Liver (tissue), 3 donors: ENCODE measurements around the gene U2AF2.

Experiments used
- FOXA2 ChIP-seq: IDR thresholded peaks from 2 replicates; pipeline ENCODE4 v1.6.1; 2016; ENCODE audit warnings: antibody characterized with exemption
- JUND ChIP-seq, 2 donors: IDR thresholded peaks; 2 replicates each; pipeline ENCODE4 v1.6.1; 2016; ENCODE audit warnings: antibody characterized with exemption in 2 of 2
- SP1 ChIP-seq: IDR thresholded peaks from 2 replicates; pipeline ENCODE4 v1.6.1; 2018; ENCODE audit warnings: antibody characterized with exemption, mild to moderate bottlenecking
- TAF1 ChIP-seq: conservative IDR thresholded peaks from 2 replicates; pipeline ENCODE4 v1.6.1; 2016; ENCODE audit warnings: antibody characterized with exemption, mild to moderate bottlenecking
- TF ChIP-seq, protein P1 (sequence below): fragments of 150-350 bp; IDR thresholded peaks from 2 replicates; pipeline ENCODE4 v1.5.1; 2017; ENCODE audit warnings: improper control_type of control experiment, low read depth, low read length; ENCODE audit not compliant: missing input control
- TF ChIP-seq, protein P2 (sequence below): IDR thresholded peaks from 2 replicates; pipeline ENCODE4 v1.6.1; 2016; ENCODE audit warnings: antibody characterized with exemption, mild to moderate bottlenecking
- TF ChIP-seq, protein P3 (sequence below): IDR thresholded peaks from 2 replicates; pipeline ENCODE4 v1.6.1; 2016; ENCODE audit warnings: antibody characterized with exemption
- donor health status: healthy.
- donor health status: healthy.

DNA sequence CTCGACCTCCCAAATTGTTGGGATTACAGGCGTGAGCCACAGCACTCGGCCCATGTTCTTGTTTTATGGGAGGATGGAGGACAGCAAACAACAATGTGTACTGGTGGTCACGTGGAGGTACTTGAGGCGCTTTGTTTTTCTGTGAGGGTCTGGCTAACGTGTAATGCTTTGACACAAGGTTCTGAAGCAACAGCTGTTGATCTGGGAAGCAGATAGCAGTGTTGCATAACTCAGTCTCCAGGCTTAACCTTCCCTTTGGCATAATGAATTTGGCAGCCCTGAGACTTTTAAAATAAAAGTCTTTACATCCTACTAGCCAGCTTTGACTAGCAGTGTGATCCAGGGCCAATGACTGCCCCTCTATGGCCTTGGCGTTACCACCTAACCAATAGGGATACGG, 21.0 kb upstream of the U2AF2 start:
- TF ChIP-seq, protein P1, sequence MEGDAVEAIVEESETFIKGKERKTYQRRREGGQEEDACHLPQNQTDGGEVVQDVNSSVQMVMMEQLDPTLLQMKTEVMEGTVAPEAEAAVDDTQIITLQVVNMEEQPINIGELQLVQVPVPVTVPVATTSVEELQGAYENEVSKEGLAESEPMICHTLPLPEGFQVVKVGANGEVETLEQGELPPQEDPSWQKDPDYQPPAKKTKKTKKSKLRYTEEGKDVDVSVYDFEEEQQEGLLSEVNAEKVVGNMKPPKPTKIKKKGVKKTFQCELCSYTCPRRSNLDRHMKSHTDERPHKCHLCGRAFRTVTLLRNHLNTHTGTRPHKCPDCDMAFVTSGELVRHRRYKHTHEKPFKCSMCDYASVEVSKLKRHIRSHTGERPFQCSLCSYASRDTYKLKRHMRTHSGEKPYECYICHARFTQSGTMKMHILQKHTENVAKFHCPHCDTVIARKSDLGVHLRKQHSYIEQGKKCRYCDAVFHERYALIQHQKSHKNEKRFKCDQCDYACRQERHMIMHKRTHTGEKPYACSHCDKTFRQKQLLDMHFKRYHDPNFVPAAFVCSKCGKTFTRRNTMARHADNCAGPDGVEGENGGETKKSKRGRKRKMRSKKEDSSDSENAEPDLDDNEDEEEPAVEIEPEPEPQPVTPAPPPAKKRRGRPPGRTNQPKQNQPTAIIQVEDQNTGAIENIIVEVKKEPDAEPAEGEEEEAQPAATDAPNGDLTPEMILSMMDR, result no peak
- no peak for TF ChIP-seq TAF1
- no peak for TF ChIP-seq FOXA2
- TF ChIP-seq, protein P2, sequence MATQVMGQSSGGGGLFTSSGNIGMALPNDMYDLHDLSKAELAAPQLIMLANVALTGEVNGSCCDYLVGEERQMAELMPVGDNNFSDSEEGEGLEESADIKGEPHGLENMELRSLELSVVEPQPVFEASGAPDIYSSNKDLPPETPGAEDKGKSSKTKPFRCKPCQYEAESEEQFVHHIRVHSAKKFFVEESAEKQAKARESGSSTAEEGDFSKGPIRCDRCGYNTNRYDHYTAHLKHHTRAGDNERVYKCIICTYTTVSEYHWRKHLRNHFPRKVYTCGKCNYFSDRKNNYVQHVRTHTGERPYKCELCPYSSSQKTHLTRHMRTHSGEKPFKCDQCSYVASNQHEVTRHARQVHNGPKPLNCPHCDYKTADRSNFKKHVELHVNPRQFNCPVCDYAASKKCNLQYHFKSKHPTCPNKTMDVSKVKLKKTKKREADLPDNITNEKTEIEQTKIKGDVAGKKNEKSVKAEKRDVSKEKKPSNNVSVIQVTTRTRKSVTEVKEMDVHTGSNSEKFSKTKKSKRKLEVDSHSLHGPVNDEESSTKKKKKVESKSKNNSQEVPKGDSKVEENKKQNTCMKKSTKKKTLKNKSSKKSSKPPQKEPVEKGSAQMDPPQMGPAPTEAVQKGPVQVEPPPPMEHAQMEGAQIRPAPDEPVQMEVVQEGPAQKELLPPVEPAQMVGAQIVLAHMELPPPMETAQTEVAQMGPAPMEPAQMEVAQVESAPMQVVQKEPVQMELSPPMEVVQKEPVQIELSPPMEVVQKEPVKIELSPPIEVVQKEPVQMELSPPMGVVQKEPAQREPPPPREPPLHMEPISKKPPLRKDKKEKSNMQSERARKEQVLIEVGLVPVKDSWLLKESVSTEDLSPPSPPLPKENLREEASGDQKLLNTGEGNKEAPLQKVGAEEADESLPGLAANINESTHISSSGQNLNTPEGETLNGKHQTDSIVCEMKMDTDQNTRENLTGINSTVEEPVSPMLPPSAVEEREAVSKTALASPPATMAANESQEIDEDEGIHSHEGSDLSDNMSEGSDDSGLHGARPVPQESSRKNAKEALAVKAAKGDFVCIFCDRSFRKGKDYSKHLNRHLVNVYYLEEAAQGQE, result no peak
- no peak for TF ChIP-seq SP1
- TF ChIP-seq JUND (IDR thresholded peaks at IDR 0.05), result no peak
- TF ChIP-seq, protein P3, sequence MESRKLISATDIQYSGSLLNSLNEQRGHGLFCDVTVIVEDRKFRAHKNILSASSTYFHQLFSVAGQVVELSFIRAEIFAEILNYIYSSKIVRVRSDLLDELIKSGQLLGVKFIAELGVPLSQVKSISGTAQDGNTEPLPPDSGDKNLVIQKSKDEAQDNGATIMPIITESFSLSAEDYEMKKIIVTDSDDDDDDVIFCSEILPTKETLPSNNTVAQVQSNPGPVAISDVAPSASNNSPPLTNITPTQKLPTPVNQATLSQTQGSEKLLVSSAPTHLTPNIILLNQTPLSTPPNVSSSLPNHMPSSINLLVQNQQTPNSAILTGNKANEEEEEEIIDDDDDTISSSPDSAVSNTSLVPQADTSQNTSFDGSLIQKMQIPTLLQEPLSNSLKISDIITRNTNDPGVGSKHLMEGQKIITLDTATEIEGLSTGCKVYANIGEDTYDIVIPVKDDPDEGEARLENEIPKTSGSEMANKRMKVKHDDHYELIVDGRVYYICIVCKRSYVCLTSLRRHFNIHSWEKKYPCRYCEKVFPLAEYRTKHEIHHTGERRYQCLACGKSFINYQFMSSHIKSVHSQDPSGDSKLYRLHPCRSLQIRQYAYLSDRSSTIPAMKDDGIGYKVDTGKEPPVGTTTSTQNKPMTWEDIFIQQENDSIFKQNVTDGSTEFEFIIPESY, result no peak
